Measurements from ENCODE around the gene SNX25. TPM values are rescaled to one million over a fixed set of nuclear protein-coding genes. Genes with fewer than 3 reads are reported as not detected.

Gene SNX25
- total RNA-seq, 3 donors from 2014 or later (not counting 1 experiment from before 2014, with no cell fraction given), result 15.5 to 18.0 (median 16.6) TPM

DNA sequence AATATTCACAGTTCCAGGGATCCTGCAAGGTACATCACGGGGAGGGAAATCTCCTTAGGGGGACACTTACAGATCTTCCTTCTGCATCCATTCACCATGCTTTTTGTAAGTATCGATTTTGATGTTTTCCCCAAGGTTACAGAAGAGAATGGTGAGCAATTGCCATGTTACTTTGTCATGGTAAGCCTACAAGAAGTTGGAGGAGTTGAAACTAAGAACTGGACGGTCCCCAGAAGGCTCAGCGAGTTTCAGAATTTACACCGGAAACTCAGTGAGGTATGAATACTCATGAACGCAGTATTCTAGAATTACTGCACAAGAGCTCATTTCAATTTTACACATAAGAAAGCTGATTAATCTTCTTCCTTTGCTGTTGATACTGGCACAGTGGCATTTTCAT is 132.4 kb downstream of the SNX25 start:
- Histone ChIP-seq H3K27ac (ENCODE audit: low read length) (no peak overlapping the region), H3K27me3 (ENCODE audit: control insufficient read depth, insufficient read depth, low read length) (no peaks in the 10 kb centered on the region), H3K9me3 (ENCODE audit: control insufficient read depth, insufficient read depth, low read length) (no peaks in the 10 kb centered on the region), H3K4me1 (ENCODE audit: control insufficient read depth, insufficient read depth, low read length) (peaks cover 9% of the 10 kb centered on the region), H3K36me3 (ENCODE audit: control insufficient read depth, insufficient read depth, low read length) (peaks cover 4% of the 10 kb centered on the region), H3K4me3 (ENCODE audit: low read length) (no peak overlapping the region)
- Mint-ChIP-seq H3K4me1 (peaks cover 9 to 13% of the 10 kb centered on the region in 2 donors), H3K27me3 (ENCODE audit: low read depth in 2 of 2) (no peaks in the 10 kb centered on the region), H3K4me3 (no peak overlapping the region), H3K9me3 (no peaks in the 10 kb centered on the region), H3K27ac (no peak overlapping the region), H3K36me3 (peaks cover 14% of the 10 kb centered on the region)
- intact Hi-C loops (cut with micrococcal nuclease), result no loop called here
- ATAC-seq, result peak in 1 of 3 donors; percentile 44
- WGBS (ENCODE audit: insufficient coverage), result 74% methylated on average over 5 of the region's 6 CpGs
- TF ChIP-seq, protein P1, sequence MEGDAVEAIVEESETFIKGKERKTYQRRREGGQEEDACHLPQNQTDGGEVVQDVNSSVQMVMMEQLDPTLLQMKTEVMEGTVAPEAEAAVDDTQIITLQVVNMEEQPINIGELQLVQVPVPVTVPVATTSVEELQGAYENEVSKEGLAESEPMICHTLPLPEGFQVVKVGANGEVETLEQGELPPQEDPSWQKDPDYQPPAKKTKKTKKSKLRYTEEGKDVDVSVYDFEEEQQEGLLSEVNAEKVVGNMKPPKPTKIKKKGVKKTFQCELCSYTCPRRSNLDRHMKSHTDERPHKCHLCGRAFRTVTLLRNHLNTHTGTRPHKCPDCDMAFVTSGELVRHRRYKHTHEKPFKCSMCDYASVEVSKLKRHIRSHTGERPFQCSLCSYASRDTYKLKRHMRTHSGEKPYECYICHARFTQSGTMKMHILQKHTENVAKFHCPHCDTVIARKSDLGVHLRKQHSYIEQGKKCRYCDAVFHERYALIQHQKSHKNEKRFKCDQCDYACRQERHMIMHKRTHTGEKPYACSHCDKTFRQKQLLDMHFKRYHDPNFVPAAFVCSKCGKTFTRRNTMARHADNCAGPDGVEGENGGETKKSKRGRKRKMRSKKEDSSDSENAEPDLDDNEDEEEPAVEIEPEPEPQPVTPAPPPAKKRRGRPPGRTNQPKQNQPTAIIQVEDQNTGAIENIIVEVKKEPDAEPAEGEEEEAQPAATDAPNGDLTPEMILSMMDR (IDR thresholded peaks at IDR 0.05), result no peak
- DNase-seq, result no peak

DNA sequence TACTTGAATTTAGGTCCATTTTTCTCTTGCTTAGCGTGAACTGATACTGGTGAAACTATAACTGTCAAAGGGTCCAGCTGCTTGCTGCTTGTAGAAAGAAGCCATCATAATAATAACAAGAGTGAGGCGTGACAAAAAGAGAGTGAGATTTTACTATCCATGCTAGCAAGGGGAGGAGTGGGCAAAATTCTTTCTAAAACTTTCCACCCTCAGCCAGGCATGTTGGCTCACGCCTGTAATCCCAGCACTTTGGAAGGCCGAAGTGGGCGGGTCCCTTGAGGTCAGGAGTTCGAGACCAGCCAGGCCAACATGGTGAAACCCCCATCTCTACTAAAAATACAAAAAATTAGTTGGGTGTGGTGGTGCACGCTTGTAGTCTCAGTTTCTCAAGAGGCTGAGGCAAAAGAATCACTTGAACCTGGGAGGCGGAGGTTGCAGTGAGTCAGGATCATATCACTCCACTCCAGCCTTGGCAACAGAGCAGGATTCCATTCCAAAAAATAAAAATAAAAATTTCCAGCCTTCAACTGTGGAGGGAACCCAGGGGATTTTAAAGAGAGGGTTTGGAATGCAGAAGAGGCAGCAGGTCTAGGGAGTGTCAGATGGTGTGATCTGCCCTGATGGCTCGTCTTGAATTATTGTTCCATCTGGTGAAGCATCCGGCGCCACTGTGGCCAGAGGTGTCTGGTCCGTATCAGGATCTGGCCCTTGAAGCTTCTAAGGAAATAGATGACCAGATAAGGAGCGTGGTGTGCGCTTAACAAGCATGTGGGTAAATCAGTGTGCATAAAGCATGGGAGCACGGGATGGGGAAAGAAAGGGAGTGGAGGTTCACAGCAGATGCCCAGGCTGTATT is 134.6 kb downstream of the SNX25 start:
- H3K27ac ChIP-seq (ENCODE audit: low read length), result no peak overlapping the region
- peaks cover 9% of the 10 kb centered on the region for H3K4me1 ChIP-seq (ENCODE audit: control insufficient read depth, insufficient read depth, low read length)
- H3K27me3 Mint-ChIP-seq (ENCODE audit: low read depth in 2 of 2), result no peaks in the 10 kb centered on the region
- TF ChIP-seq, protein P1 (IDR thresholded peaks at IDR 0.05), result no peak
- DNase-seq (no peak), ATAC-seq (no peak)
- peaks cover 15% of the 10 kb centered on the region for H3K36me3 Mint-ChIP-seq
- no peak overlapping the region for H3K4me3 Mint-ChIP-seq
- H3K4me3 ChIP-seq (ENCODE audit: low read length), result no peak overlapping the region
- WGBS (ENCODE audit: insufficient coverage), result 80% methylated on average over 12 of the region's 15 CpGs
- intact Hi-C loops (cut with micrococcal nuclease), result no loop called here
- H3K9me3 ChIP-seq (ENCODE audit: control insufficient read depth, insufficient read depth, low read length), result no peaks in the 10 kb centered on the region
- peaks cover 9 to 13% of the 10 kb centered on the region in 2 donors for H3K4me1 Mint-ChIP-seq
- H3K9me3 Mint-ChIP-seq, result no peaks in the 10 kb centered on the region
- peaks cover 10% of the 10 kb centered on the region for H3K36me3 ChIP-seq (ENCODE audit: control insufficient read depth, insufficient read depth, low read length)
- H3K27me3 ChIP-seq (ENCODE audit: control insufficient read depth, insufficient read depth, low read length), result no peaks in the 10 kb centered on the region
- H3K27ac Mint-ChIP-seq, result peak overlapping the region in 1 of 2 donors; percentile 31

DNA sequence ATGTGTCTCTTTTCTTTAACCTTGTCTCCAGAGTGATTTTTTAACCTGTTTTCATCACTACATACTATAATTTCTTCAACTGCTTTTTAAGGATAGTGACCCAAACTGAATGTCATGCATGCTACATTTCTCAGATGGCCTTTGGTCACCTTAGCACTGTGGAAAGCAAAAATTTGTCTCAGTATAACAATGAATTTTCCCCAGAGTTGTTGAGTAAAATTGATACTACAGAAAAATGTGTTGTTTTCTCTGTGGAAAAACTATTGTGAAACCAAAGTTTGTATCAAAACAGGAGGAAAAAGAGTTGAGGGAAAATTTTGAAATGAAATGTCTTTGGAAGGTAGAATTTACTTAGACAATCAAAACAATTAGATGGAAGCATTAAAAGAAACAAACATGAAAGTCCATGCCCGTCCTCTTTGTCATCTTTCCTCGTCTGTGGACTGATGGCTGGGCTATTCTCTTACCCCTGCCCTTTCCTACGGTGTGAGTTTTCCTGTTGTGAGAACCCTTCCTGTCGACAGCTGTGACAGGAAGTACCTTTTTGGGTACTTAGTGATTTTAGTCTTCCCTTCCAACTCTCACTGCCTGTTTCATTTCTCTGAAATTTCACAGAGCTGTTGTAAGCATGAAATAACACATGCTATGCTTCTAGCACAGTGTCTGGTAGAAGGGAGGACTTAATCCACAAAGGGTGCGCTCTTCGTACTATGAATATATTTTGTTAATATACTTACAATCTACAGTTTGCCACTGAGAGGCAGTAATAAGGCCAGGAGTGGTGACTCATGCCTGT is 135.5 kb downstream of the SNX25 start:
- Mint-ChIP-seq H3K4me3 (no peak overlapping the region), H3K36me3 (peaks cover 11% of the 10 kb centered on the region), H3K27ac (peak overlapping the region in 1 of 2 donors; percentile 31), H3K27me3 (ENCODE audit: low read depth in 2 of 2) (no peaks in the 10 kb centered on the region), H3K9me3 (no peaks in the 10 kb centered on the region), H3K4me1 (peaks cover 9 to 13% of the 10 kb centered on the region in 2 donors)
- TF ChIP-seq, protein P1 (IDR thresholded peaks at IDR 0.05), result no peak
- no peaks in the 10 kb centered on the region for H3K27me3 ChIP-seq (ENCODE audit: control insufficient read depth, insufficient read depth, low read length)
- no peaks in the 10 kb centered on the region for H3K9me3 ChIP-seq (ENCODE audit: control insufficient read depth, insufficient read depth, low read length)
- DNase-seq (peak in 1 of 2 donors; percentile 9), ATAC-seq (no peak)
- H3K27ac ChIP-seq (ENCODE audit: low read length), result no peak overlapping the region
- H3K4me3 ChIP-seq (ENCODE audit: low read length), result no peak overlapping the region
- H3K36me3 ChIP-seq (ENCODE audit: control insufficient read depth, insufficient read depth, low read length), result peaks cover 14% of the 10 kb centered on the region
- intact Hi-C loops (cut with micrococcal nuclease), result no loop called here
- peaks cover 9% of the 10 kb centered on the region for H3K4me1 ChIP-seq (ENCODE audit: control insufficient read depth, insufficient read depth, low read length)
- WGBS (ENCODE audit: insufficient coverage), result 24% methylated on average over 4 of the region's 6 CpGs

Measured in natural killer cell (primary cell).